ENCODE measurements around the gene RALGPS1. TPM values are rescaled to one million over a fixed set of nuclear protein-coding genes. Genes with fewer than 3 reads are reported as not detected.

RALGPS1 gene
- total RNA-seq, 4 donors from 2014 or later, result 3.3 to 9.8 (median 6.7) TPM

- DNase-seq (ENCODE audit: low spot score in 2 of 2), result no peak
- no peak for TF ChIP-seq CTCF (IDR thresholded peaks at IDR 0.05)
- no peak for TF ChIP-seq EP300 (IDR thresholded peaks at IDR 0.05)
- TF ChIP-seq POLR2A (IDR thresholded peaks at IDR 0.05), result no peak
- Histone ChIP-seq H3K9me3 (no peaks in the 10 kb centered on the region), H3K27ac (no peak overlapping the region), H3K27me3 (no peaks in the 10 kb centered on the region), H3K4me3 (no peak overlapping the region), H3K4me1 (peaks cover 0 to 33% (median 11%) of the 10 kb centered on the region in 4 donors), H3K36me3 (no peaks in the 10 kb centered on the region)
- 94 to 98% methylated on average over 4 of the region's 4 CpGs for WGBS, 2 donors
Measured at GRCh38 chr9:127138444-127138843, 223.9 kb downstream of the RALGPS1 start.

- no peak overlapping the region for H3K27ac ChIP-seq
- peaks cover 0 to 26% (median 6%) of the 10 kb centered on the region in 4 donors for H3K4me1 ChIP-seq
- no peaks in the 10 kb centered on the region for H3K27me3 ChIP-seq
- H3K9me3 ChIP-seq, result no peaks in the 10 kb centered on the region
- no peak for DNase-seq (ENCODE audit: low spot score in 2 of 2)
- no peak overlapping the region for H3K4me3 ChIP-seq
- TF ChIP-seq CTCF (IDR thresholded peaks at IDR 0.05) (no peak), EP300 (IDR thresholded peaks at IDR 0.05) (no peak), POLR2A (IDR thresholded peaks at IDR 0.05) (no peak)
- no peaks in the 10 kb centered on the region for H3K36me3 ChIP-seq
- 97 to 99% methylated on average over 8 of the region's 8 CpGs for WGBS, 2 donors
Measured at GRCh38 chr9:127139071-127139731, 224.6 kb downstream of the RALGPS1 start.

- H3K27ac ChIP-seq, result no peak overlapping the region
- TF ChIP-seq EP300 (IDR thresholded peaks at IDR 0.05) (no peak), POLR2A (IDR thresholded peaks at IDR 0.05) (no peak)
- no peak for DNase-seq (ENCODE audit: low spot score in 2 of 2)
- WGBS, 2 donors, result 86 to 95% methylated on average over 6 of the region's 6 CpGs
- no peaks in the 10 kb centered on the region for H3K27me3 ChIP-seq
- H3K9me3 ChIP-seq, result no peaks in the 10 kb centered on the region
- H3K36me3 ChIP-seq, result no peaks in the 10 kb centered on the region
- H3K4me1 ChIP-seq, result peaks cover 0 to 20% (median 4%) of the 10 kb centered on the region in 4 donors
- no peak overlapping the region for H3K4me3 ChIP-seq
Measured at GRCh38 chr9:127139775-127140174, 225.2 kb downstream of the RALGPS1 start.

- DNase-seq (ENCODE audit: low spot score in 2 of 2), result no peak
- WGBS, 2 donors, result 93 to 96% methylated on average over 6 of the region's 6 CpGs
- no peak overlapping the region for H3K27ac ChIP-seq
- H3K36me3 ChIP-seq, result no peaks in the 10 kb centered on the region
- no peak for TF ChIP-seq EP300 (IDR thresholded peaks at IDR 0.05)
- TF ChIP-seq CTCF (IDR thresholded peaks at IDR 0.05), result no peak
- TF ChIP-seq POLR2A (IDR thresholded peaks at IDR 0.05), result no peak
- H3K4me1 ChIP-seq, result peaks cover 0 to 16% (median 3%) of the 10 kb centered on the region in 4 donors
- H3K4me3 ChIP-seq, result no peak overlapping the region
- H3K9me3 ChIP-seq, result no peaks in the 10 kb centered on the region
- H3K27me3 ChIP-seq, result no peaks in the 10 kb centered on the region
Measured at GRCh38 chr9:127140181-127140580, 225.6 kb downstream of the RALGPS1 start.

GRCh38 chr9:127140842-127141675 is 226.5 kb downstream of the RALGPS1 start:
- Histone ChIP-seq H3K27me3 (no peaks in the 10 kb centered on the region), H3K27ac (no peak overlapping the region), H3K4me3 (no peak overlapping the region), H3K9me3 (no peaks in the 10 kb centered on the region), H3K36me3 (no peaks in the 10 kb centered on the region), H3K4me1 (peaks cover 0 to 11% (median 0%) of the 10 kb centered on the region in 4 donors)
- no peak for DNase-seq (ENCODE audit: low spot score in 2 of 2)
- no peak for TF ChIP-seq CTCF (IDR thresholded peaks at IDR 0.05)
- TF ChIP-seq EP300 (IDR thresholded peaks at IDR 0.05), result no peak
- no peak for TF ChIP-seq POLR2A (IDR thresholded peaks at IDR 0.05)
- WGBS, 2 donors, result 68 to 76% methylated on average over 9 of the region's 9 CpGs

Measured in tibial nerve (tissue), 4 donors.